SK-N-MC (cell line): ENCODE results near the gene SLC24A1.

Experiments used
- EZH2 ChIP-seq: fragments of 200-600 bp; sonication (generic); IDR thresholded peaks from one replicate; pipeline ENCODE4 v1.6.1; 2017; ENCODE audit warnings: antibody characterized with exemption
- FOXP2 ChIP-seq: optimal IDR thresholded peaks from 2 replicates; pipeline ENCODE3; 2011; ENCODE audit warnings: mild to moderate bottlenecking, moderate library complexity; ENCODE audit not compliant: insufficient read depth; ENCODE audit errors: extremely low read length, control extremely low read depth

- TF ChIP-seq FOXP2, result no peak
- TF ChIP-seq EZH2, result no peak
Observed at GRCh38 chr15:65595960-65596359, 25.8 kb upstream of the SLC24A1 start.
